Measurements from ENCODE around the gene SNAPC5.

DNA sequence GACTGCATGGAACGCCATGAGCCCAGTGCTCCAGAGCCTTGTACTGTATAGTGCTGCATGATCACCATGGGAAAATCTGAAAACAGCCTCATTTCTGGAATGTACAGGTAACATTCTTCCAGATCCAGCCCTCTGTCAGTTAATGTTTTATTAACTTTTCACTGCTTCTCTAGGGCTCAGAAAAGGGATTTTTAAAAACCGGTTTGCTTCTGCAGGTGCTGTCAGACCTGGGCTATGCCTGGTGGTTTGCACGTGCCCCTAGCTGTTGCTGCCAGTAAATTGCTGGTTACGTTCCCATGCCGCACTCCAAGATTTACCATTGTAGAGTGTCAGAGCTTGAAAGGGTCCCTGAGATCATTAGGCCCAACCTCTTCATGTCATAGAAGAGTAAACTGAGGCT, 9.0 kb downstream of the SNAPC5 start:
- TF ChIP-seq, protein P1, sequence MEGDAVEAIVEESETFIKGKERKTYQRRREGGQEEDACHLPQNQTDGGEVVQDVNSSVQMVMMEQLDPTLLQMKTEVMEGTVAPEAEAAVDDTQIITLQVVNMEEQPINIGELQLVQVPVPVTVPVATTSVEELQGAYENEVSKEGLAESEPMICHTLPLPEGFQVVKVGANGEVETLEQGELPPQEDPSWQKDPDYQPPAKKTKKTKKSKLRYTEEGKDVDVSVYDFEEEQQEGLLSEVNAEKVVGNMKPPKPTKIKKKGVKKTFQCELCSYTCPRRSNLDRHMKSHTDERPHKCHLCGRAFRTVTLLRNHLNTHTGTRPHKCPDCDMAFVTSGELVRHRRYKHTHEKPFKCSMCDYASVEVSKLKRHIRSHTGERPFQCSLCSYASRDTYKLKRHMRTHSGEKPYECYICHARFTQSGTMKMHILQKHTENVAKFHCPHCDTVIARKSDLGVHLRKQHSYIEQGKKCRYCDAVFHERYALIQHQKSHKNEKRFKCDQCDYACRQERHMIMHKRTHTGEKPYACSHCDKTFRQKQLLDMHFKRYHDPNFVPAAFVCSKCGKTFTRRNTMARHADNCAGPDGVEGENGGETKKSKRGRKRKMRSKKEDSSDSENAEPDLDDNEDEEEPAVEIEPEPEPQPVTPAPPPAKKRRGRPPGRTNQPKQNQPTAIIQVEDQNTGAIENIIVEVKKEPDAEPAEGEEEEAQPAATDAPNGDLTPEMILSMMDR (conservative IDR thresholded peaks at IDR 0.05) = no peak
- no peak for TF ChIP-seq EZH2 (IDR thresholded peaks at IDR 0.05; ENCODE audit: low read depth)
